ENCODE measurements around the gene PRORP. TPM values are rescaled to one million over a fixed set of nuclear protein-coding genes. Genes with fewer than 3 reads are reported as not detected.
"Not testable (repeated sequence)": the region's sequence is repeated elsewhere in the genome, so short reads cannot be mapped to it uniquely, and the experiment has no call there.

Gene PRORP
- total RNA-seq, 1 donor from 2014 or later, result 40.2 TPM

- no peak for DNase-seq (ENCODE audit: low spot score, unreplicated experiment)
- no peak overlapping the region for H3K4me3 Mint-ChIP-seq (ENCODE audit: low read depth)
- H3K9me3 Mint-ChIP-seq (ENCODE audit: low read depth), result no peaks in the 10 kb centered on the region
- H3K36me3 Mint-ChIP-seq (ENCODE audit: insufficient read depth), result peaks cover 22% of the 10 kb centered on the region
- no peaks in the 10 kb centered on the region for H3K27me3 Mint-ChIP-seq
- no peak overlapping the region for H3K27ac Mint-ChIP-seq
- TF ChIP-seq CTCF (IDR thresholded peaks at IDR 0.05; ENCODE audit: unreplicated experiment), result no peak
- no peaks in the 10 kb centered on the region for H3K4me1 Mint-ChIP-seq (ENCODE audit: low read depth)
These were observed 36.9 kb upstream of the PRORP start for GRCh38 chr14:35085441-35085840.

GRCh38 chr14:35088514-35088913 lies 33.8 kb upstream of the PRORP start:
- no peak for DNase-seq (ENCODE audit: low spot score, unreplicated experiment)
- Mint-ChIP-seq H3K36me3 (ENCODE audit: insufficient read depth) (peaks cover 31% of the 10 kb centered on the region), H3K4me3 (ENCODE audit: low read depth) (no peak overlapping the region), H3K4me1 (ENCODE audit: low read depth) (no peaks in the 10 kb centered on the region), H3K27me3 (no peaks in the 10 kb centered on the region), H3K9me3 (ENCODE audit: low read depth) (no peaks in the 10 kb centered on the region), H3K27ac (no peak overlapping the region)
- TF ChIP-seq CTCF (IDR thresholded peaks at IDR 0.05; ENCODE audit: unreplicated experiment), result no peak

- H3K9me3 Mint-ChIP-seq (ENCODE audit: low read depth), result not testable (repeated sequence)
These were observed 27.7 kb upstream of the PRORP start for GRCh38 chr14:35094645-35095044.

GRCh38 chr14:35107866-35108265 lies 14.5 kb upstream of the PRORP start:
- peaks cover 8% of the 10 kb centered on the region for H3K9me3 Mint-ChIP-seq (ENCODE audit: low read depth)
- peaks cover under 1% of the 10 kb centered on the region for H3K4me1 Mint-ChIP-seq (ENCODE audit: low read depth)
- no peak for DNase-seq (ENCODE audit: low spot score, unreplicated experiment)
- no peak for TF ChIP-seq CTCF (IDR thresholded peaks at IDR 0.05; ENCODE audit: unreplicated experiment)
- H3K4me3 Mint-ChIP-seq (ENCODE audit: low read depth), result no peak overlapping the region
- H3K36me3 Mint-ChIP-seq (ENCODE audit: insufficient read depth), result peaks cover 39% of the 10 kb centered on the region
- no peak overlapping the region for H3K27ac Mint-ChIP-seq
- no peaks in the 10 kb centered on the region for H3K27me3 Mint-ChIP-seq

More at GRCh38 chr14:35094645-35095044, 27.7 kb upstream of the PRORP start:
- H3K36me3 Mint-ChIP-seq (ENCODE audit: insufficient read depth), result peaks cover 29% of the 10 kb centered on the region
- DNase-seq (ENCODE audit: low spot score, unreplicated experiment); H3K4me1 Mint-ChIP-seq (ENCODE audit: low read depth); H3K4me3 Mint-ChIP-seq (ENCODE audit: low read depth); H3K27ac Mint-ChIP-seq; H3K27me3 Mint-ChIP-seq: not testable (repeated sequence)

GRCh38 chr14:35112641-35113040 lies 9.7 kb upstream of the PRORP start:
- Mint-ChIP-seq H3K27ac (no peak overlapping the region), H3K9me3 (ENCODE audit: low read depth) (peaks cover 8% of the 10 kb centered on the region), H3K36me3 (ENCODE audit: insufficient read depth) (peaks cover 45% of the 10 kb centered on the region), H3K4me3 (ENCODE audit: low read depth) (no peak overlapping the region), H3K4me1 (ENCODE audit: low read depth) (peaks cover 13% of the 10 kb centered on the region), H3K27me3 (no peaks in the 10 kb centered on the region)
- DNase-seq (ENCODE audit: low spot score, unreplicated experiment), result no peak
- no peak for TF ChIP-seq CTCF (IDR thresholded peaks at IDR 0.05; ENCODE audit: unreplicated experiment)

GRCh38 chr14:35113308-35113950 lies 8.9 kb upstream of the PRORP start:
- H3K36me3 Mint-ChIP-seq (ENCODE audit: insufficient read depth), result peaks cover 45% of the 10 kb centered on the region
- peak overlapping the region; percentile 95 for H3K27ac Mint-ChIP-seq
- TF ChIP-seq CTCF (IDR thresholded peaks at IDR 0.05; ENCODE audit: unreplicated experiment), result no peak
- H3K4me3 Mint-ChIP-seq (ENCODE audit: low read depth), result no peak overlapping the region
- DNase-seq (ENCODE audit: low spot score, unreplicated experiment), result no peak
- peaks cover 8% of the 10 kb centered on the region for H3K9me3 Mint-ChIP-seq (ENCODE audit: low read depth)
- H3K27me3 Mint-ChIP-seq, result no peaks in the 10 kb centered on the region
- H3K4me1 Mint-ChIP-seq (ENCODE audit: low read depth), result peaks cover 15% of the 10 kb centered on the region
